Measurements from ENCODE around the gene SSTR5.
"Not testable (repeated sequence)": the region's sequence is repeated elsewhere in the genome, so short reads cannot be mapped to it uniquely, and the experiment has no call there.

The SSTR5 gene

DNA sequence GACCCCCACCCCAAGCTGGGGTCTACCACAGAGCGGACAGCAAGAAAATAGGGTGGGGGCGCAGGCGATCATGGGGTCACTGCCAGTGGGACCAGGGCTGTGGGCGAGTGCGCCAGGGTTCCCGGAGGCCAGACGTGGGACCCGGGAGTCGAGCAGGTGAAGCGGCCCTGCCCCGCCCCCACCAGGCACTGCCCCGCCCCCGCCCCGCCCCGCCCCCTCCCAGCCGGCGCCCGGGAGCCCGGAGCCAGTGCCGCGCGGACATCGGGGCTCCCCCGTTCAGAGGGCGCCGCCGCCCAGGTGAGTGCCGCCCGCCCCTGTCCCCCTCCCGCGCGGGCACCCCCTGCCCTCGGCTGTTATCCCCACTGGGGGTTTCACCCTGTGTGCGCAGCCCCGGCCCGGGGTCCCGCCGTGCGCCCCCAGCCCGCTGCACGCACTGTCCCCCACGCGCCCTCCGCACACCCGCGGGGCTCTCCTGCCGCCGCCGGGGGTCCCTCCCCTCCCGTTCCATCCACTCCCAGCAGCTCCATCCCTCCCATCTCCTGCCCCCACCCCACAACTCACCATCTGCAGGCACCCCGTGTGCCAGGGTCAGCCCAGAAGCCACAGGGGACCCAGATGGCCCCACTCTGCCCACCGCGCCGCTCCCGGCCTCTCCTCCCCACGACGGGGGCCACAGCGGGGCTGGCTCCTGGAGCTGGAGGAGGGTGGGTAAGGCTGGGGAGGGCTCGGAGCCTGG lies at the start of gene SSTR5:
SSTR5 (plus strand) TSS at position 222 of the 736 bp plus-strand sequence. CDS start 6,122 bp downstream, outside the sequence.
- peaks cover 30 to 50% of the 10 kb centered on the region in 2 donors for H3K27me3 ChIP-seq (ENCODE audit: control insufficient read depth in 1 of 2, insufficient read depth in 2 of 2, low read length in 2 of 2)
- no peaks in the 10 kb centered on the region for H3K4me1 ChIP-seq (ENCODE audit: control insufficient read depth, insufficient read depth, low read length)
- H3K9ac ChIP-seq (ENCODE audit: low read length in 2 of 2), result no peak within 1 kb of the TSS
- no peaks in the 10 kb centered on the region for H3K36me3 ChIP-seq (ENCODE audit: control insufficient read depth in 2 of 2, insufficient read depth in 2 of 2, low read length in 2 of 2)
- no peak within 1 kb of the TSS for H3K27ac ChIP-seq (ENCODE audit: low read length)
- H3K9me3 ChIP-seq (ENCODE audit: control insufficient read depth in 2 of 2, low read length in 2 of 2), result no peaks in the 10 kb centered on the region
- H3K4me3 ChIP-seq (ENCODE audit: low read length in 2 of 2), result no peak within 1 kb of the TSS

GRCh38 chr16:1024138-1024537 lies 48.4 kb upstream of the SSTR5 start:
- Histone ChIP-seq H3K36me3 (ENCODE audit: control insufficient read depth in 2 of 2, insufficient read depth in 2 of 2, low read length in 2 of 2) (no peaks in the 10 kb centered on the region), H3K27me3 (ENCODE audit: control insufficient read depth in 1 of 2, insufficient read depth in 2 of 2, low read length in 2 of 2) (peaks cover 17 to 19% of the 10 kb centered on the region in 2 donors), H3K9ac (ENCODE audit: low read length in 2 of 2) (no peak overlapping the region), H3K4me3 (ENCODE audit: low read length in 2 of 2) (no peak overlapping the region), H3K9me3 (ENCODE audit: control insufficient read depth in 2 of 2, low read length in 2 of 2) (no peaks in the 10 kb centered on the region), H3K4me1 (ENCODE audit: control insufficient read depth, insufficient read depth, low read length) (peaks cover 3% of the 10 kb centered on the region), H3K27ac (ENCODE audit: low read length) (no peak overlapping the region)

DNA sequence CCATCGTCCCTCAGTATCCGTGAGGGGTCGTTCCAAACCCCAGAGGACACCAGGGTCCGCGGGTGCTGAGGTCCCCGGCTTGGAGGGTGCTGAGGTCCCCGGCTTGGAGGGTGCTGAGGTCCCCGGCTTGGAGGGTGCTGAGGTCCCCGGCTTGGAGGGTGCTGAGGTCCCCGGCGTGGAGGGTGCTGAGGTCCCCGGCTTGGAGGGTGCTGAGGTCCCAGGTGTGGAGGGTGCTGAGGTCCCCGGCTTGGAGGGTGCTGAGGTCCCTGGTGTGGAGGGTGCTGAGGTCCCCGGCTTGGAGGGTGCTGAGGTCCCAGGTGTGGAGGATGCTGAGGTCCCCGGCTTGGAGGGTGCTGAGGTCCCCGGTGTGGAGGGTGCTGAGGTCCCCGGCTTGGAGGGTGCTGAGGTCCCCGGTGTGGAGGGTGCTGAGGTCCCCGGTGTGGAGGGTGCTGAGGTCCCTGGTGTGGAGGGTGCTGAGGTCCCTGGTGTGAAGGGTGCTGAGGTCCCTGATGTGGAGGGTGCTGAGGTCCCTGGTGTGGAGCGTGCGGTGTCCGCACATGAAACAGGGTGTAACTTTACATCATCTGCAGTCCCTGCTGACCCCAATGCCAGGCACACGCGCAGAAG lies 47.3 kb upstream of the SSTR5 start:
- H3K27ac ChIP-seq (ENCODE audit: low read length); H3K9ac ChIP-seq (ENCODE audit: low read length in 2 of 2); H3K4me3 ChIP-seq (ENCODE audit: low read length in 2 of 2); H3K9me3 ChIP-seq (ENCODE audit: control insufficient read depth in 2 of 2, low read length in 2 of 2); H3K36me3 ChIP-seq (ENCODE audit: control insufficient read depth in 2 of 2, insufficient read depth in 2 of 2, low read length in 2 of 2); H3K4me1 ChIP-seq (ENCODE audit: control insufficient read depth, insufficient read depth, low read length): not testable (repeated sequence)
- peaks cover 16 to 24% of the 10 kb centered on the region in 2 donors for H3K27me3 ChIP-seq (ENCODE audit: control insufficient read depth in 1 of 2, insufficient read depth in 2 of 2, low read length in 2 of 2)

DNA sequence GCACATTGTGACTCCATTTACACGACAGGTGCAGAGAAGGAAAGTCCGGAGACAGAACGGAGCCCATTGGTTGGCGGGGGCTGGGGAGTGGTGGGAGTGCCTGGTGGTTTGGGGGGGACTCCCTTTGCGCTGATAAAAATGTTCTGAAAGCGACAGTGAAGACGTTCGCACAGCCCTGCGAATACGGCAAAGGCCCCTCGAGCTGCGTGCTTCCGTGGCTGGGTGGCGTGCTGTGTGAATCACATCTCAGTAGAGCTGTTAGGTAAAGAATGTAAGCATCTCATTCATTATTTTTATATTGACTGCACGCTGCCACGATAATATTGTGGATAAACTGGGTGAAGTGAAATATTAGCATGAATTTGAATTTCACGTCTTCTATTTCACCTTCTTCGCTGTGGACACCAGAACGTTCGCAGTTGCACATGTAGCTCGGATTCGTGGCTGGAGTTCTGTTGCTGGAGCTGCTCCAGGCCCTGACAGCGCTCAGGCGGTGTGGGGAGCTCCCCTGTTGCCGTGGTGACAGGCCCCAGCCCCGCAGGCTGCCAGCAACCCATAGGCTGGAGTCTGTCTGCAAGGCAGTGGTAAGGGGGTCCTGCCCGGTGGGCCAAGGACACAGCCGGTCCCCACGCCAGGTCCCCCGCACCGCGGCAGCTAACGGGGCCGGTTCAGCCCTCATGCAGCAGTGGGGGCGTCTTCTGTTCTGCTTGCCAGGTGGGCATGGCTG lies 46.3 kb upstream of the SSTR5 start:
- Histone ChIP-seq H3K4me1 (ENCODE audit: control insufficient read depth, insufficient read depth, low read length) (no peaks in the 10 kb centered on the region), H3K9me3 (ENCODE audit: control insufficient read depth in 2 of 2, low read length in 2 of 2) (no peaks in the 10 kb centered on the region), H3K36me3 (ENCODE audit: control insufficient read depth in 2 of 2, insufficient read depth in 2 of 2, low read length in 2 of 2) (no peaks in the 10 kb centered on the region), H3K27ac (ENCODE audit: low read length) (no peak overlapping the region), H3K27me3 (ENCODE audit: control insufficient read depth in 1 of 2, insufficient read depth in 2 of 2, low read length in 2 of 2) (peaks cover 13 to 28% of the 10 kb centered on the region in 2 donors), H3K4me3 (ENCODE audit: low read length in 2 of 2) (no peak overlapping the region), H3K9ac (ENCODE audit: low read length in 2 of 2) (no peak overlapping the region)

DNA sequence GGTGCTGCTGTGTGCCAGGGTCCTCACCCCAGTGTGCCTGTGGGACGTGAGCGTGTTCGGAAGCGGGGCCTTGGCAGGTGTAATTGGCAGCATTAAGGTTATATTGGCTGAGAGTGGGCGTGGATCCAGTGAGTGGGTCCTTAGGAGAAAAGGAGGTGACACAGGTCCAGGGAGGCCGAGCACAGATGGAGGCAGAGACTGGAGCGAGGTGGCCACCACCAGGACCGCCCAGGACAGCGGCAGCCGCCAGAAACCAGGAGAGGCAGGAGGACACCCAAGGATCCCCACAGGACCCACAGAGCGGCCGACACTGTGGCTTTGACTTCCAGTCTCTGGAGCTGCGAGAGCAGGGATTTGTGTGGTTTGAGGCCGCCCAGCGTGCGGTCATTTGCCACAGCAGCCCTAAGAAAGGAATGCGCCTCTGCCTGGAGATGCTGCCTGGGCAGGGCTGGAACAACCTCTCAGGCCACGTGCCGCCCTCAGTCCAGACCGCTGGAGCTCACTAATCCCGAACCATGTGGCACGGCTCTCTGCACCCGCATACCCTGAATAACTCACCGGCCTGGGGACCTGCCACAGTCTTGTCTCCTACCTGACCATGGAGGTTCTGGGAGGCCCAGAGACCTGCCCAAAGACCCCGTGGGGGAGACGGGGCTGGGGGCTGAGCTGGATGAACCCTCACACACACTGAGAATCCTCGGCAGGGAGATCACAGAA lies 45.6 kb upstream of the SSTR5 start:
- H3K4me1 ChIP-seq (ENCODE audit: control insufficient read depth, insufficient read depth, low read length), result no peaks in the 10 kb centered on the region
- H3K9me3 ChIP-seq (ENCODE audit: control insufficient read depth in 2 of 2, low read length in 2 of 2), result no peaks in the 10 kb centered on the region
- H3K27ac ChIP-seq (ENCODE audit: low read length), result no peak overlapping the region
- H3K4me3 ChIP-seq (ENCODE audit: low read length in 2 of 2), result no peak overlapping the region
- no peak overlapping the region for H3K9ac ChIP-seq (ENCODE audit: low read length in 2 of 2)
- peaks cover 13 to 27% of the 10 kb centered on the region in 2 donors for H3K27me3 ChIP-seq (ENCODE audit: control insufficient read depth in 1 of 2, insufficient read depth in 2 of 2, low read length in 2 of 2)
- H3K36me3 ChIP-seq (ENCODE audit: control insufficient read depth in 2 of 2, insufficient read depth in 2 of 2, low read length in 2 of 2), result no peaks in the 10 kb centered on the region

GRCh38 chr16:1027501-1027815 lies 45.1 kb upstream of the SSTR5 start:
- no peak overlapping the region for H3K9ac ChIP-seq (ENCODE audit: low read length in 2 of 2)
- no peak overlapping the region for H3K27ac ChIP-seq (ENCODE audit: low read length)
- no peaks in the 10 kb centered on the region for H3K36me3 ChIP-seq (ENCODE audit: control insufficient read depth in 2 of 2, insufficient read depth in 2 of 2, low read length in 2 of 2)
- peaks cover 0 to 2% of the 10 kb centered on the region in 2 donors for H3K9me3 ChIP-seq (ENCODE audit: control insufficient read depth in 2 of 2, low read length in 2 of 2)
- no peaks in the 10 kb centered on the region for H3K4me1 ChIP-seq (ENCODE audit: control insufficient read depth, insufficient read depth, low read length)
- H3K4me3 ChIP-seq (ENCODE audit: low read length in 2 of 2), result no peak overlapping the region
- H3K27me3 ChIP-seq (ENCODE audit: control insufficient read depth in 1 of 2, insufficient read depth in 2 of 2, low read length in 2 of 2), result peaks cover 8 to 23% of the 10 kb centered on the region in 2 donors

GRCh38 chr16:1028056-1028455 lies 44.5 kb upstream of the SSTR5 start:
- Histone ChIP-seq H3K4me3 (ENCODE audit: low read length in 2 of 2) (no peak overlapping the region), H3K27me3 (ENCODE audit: control insufficient read depth in 1 of 2, insufficient read depth in 2 of 2, low read length in 2 of 2) (peaks cover 13 to 23% of the 10 kb centered on the region in 2 donors), H3K36me3 (ENCODE audit: control insufficient read depth in 2 of 2, insufficient read depth in 2 of 2, low read length in 2 of 2) (no peaks in the 10 kb centered on the region), H3K9me3 (ENCODE audit: control insufficient read depth in 2 of 2, low read length in 2 of 2) (peaks cover 0 to 8% of the 10 kb centered on the region in 2 donors), H3K27ac (ENCODE audit: low read length) (no peak overlapping the region), H3K4me1 (ENCODE audit: control insufficient read depth, insufficient read depth, low read length) (no peaks in the 10 kb centered on the region), H3K9ac (ENCODE audit: low read length in 2 of 2) (no peak overlapping the region)

DNA sequence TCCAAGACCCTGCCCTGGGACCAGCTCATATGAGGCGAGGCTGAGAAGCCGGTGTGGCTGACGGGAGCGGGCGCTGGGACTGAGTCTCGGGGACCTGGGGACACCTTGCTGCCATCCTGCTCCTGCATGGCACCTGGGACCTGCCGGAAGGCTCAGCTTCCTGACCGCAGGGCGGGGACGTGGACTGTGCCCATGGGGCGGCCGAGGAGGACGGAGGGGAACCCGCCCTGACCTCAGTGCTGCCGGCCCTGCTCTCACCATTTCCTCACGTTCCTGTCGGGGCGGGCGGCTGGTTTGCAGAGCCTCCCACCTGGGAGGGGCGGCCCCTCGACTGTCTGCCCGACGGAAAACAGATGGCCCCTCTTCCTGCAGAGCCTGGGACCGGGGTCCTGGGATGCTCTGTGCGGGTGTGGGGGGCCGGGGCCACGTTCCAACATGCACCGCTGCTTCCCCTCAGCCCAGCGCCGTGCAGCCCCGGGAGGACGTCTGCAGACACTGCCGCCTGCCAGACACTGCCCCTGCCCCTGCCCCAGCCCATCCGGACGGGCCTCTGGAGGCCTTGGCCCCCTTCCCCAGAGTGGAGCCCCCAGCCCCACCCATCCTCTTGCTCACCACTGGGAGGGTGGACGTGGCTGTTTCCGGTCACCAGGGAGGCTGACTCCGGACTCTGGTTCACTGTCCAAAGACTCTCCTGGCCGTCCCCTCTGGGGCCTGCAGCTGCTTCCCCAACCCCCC lies 43.9 kb upstream of the SSTR5 start:
- Histone ChIP-seq H3K4me3 (ENCODE audit: low read length in 2 of 2) (no peak overlapping the region), H3K27ac (ENCODE audit: low read length) (no peak overlapping the region), H3K9me3 (ENCODE audit: control insufficient read depth in 2 of 2, low read length in 2 of 2) (peaks cover 0 to 8% of the 10 kb centered on the region in 2 donors), H3K4me1 (ENCODE audit: control insufficient read depth, insufficient read depth, low read length) (no peaks in the 10 kb centered on the region), H3K36me3 (ENCODE audit: control insufficient read depth in 2 of 2, insufficient read depth in 2 of 2, low read length in 2 of 2) (no peaks in the 10 kb centered on the region), H3K9ac (ENCODE audit: low read length in 2 of 2) (no peak overlapping the region), H3K27me3 (ENCODE audit: control insufficient read depth in 1 of 2, insufficient read depth in 2 of 2, low read length in 2 of 2) (peaks cover 13 to 23% of the 10 kb centered on the region in 2 donors)

DNA sequence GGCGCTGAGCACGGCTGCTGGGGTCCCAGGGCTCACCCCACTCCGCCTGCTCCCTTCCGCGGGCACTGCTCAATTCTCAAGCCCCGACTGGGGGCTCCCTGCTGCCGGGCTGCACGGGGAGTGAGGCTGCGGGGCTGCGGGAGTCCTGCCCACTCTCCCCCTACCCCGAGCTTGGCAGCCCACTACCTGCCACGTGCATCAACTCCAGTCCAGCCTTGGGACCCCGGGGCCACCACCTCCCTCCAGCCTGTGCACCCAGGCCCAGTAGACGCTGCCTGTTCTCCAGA lies 43.3 kb upstream of the SSTR5 start:
- Histone ChIP-seq H3K9ac (ENCODE audit: low read length in 2 of 2) (no peak overlapping the region), H3K27ac (ENCODE audit: low read length) (no peak overlapping the region), H3K36me3 (ENCODE audit: control insufficient read depth in 2 of 2, insufficient read depth in 2 of 2, low read length in 2 of 2) (no peaks in the 10 kb centered on the region), H3K9me3 (ENCODE audit: control insufficient read depth in 2 of 2, low read length in 2 of 2) (peaks cover 0 to 8% of the 10 kb centered on the region in 2 donors), H3K4me3 (ENCODE audit: low read length in 2 of 2) (no peak overlapping the region), H3K27me3 (ENCODE audit: control insufficient read depth in 1 of 2, insufficient read depth in 2 of 2, low read length in 2 of 2) (peaks cover 13 to 23% of the 10 kb centered on the region in 2 donors), H3K4me1 (ENCODE audit: control insufficient read depth, insufficient read depth, low read length) (no peaks in the 10 kb centered on the region)

- Histone ChIP-seq H3K27me3 (ENCODE audit: control insufficient read depth in 1 of 2, insufficient read depth in 2 of 2, low read length in 2 of 2) (peaks cover 10 to 19% of the 10 kb centered on the region in 2 donors), H3K36me3 (ENCODE audit: control insufficient read depth in 2 of 2, insufficient read depth in 2 of 2, low read length in 2 of 2) (no peaks in the 10 kb centered on the region), H3K4me1 (ENCODE audit: control insufficient read depth, insufficient read depth, low read length) (no peaks in the 10 kb centered on the region), H3K27ac (ENCODE audit: low read length) (no peak overlapping the region), H3K4me3 (ENCODE audit: low read length in 2 of 2) (no peak overlapping the region), H3K9ac (ENCODE audit: low read length in 2 of 2) (no peak overlapping the region), H3K9me3 (ENCODE audit: control insufficient read depth in 2 of 2, low read length in 2 of 2) (peaks cover 0 to 8% of the 10 kb centered on the region in 2 donors)
Observed at GRCh38 chr16:1030473-1030901, 42.1 kb upstream of the SSTR5 start.
